HEK293 (cell line): ENCODE data around the gene RFTN1.

Experiments used
- CTCF ChIA-PET: fragments of 350-600 bp; formaldehyde crosslinking; extraction: SDS; loops from one replicate; lab custom pipeline; 2021; ENCODE audit warnings: antibody characterized with exemption; lab: Yijun Ruan, JAX
- POLR2A ChIA-PET: fragments of 300-600 bp; formaldehyde crosslinking; extraction: SDS; loops from one replicate; lab custom pipeline; 2020; ENCODE audit warnings: antibody characterized with exemption, inconsistent platforms; lab: Yijun Ruan, JAX
- H3K27ac ChIP-seq: fragments of 200-500 bp; sonication (Bioruptor generic); 2 replicates; pipeline ENCODE4 v1.5.1; 2014; ENCODE audit warnings: low read depth, low read length, control low read depth, inconsistent platforms; ENCODE audit errors: extremely low read depth
- H3K36me3 ChIP-seq, 2 experiments: fragments of 200-500 bp in 1 of 2; sonication (Bioruptor generic) in 1 of 2; 1 replicate in 1 of 2; 2 replicates in 1 of 2; pipeline ENCODE4 v1.5.1; 2014 to 2017; ENCODE audit warnings: inconsistent platforms in 2 of 2, low read length in 2 of 2; ENCODE audit not compliant: control insufficient read depth in 2 of 2, insufficient read depth in 1 of 2
- H3K4me1 ChIP-seq: fragments of 200-500 bp; sonication (Bioruptor generic); 2 replicates; pipeline ENCODE4 v1.5.1; 2014; ENCODE audit warnings: mild to moderate bottlenecking, low read length, inconsistent platforms; ENCODE audit not compliant: control insufficient read depth, insufficient read depth
- H3K4me3 ChIP-seq: 2 replicates; pipeline ENCODE4 v1.5.1; 2011; ENCODE audit warnings: low read depth, mild to moderate bottlenecking, control low read depth, low read length, moderate library complexity
- H3K9me3 ChIP-seq: fragments of 200-500 bp; sonication (Bioruptor generic); 2 replicates; pipeline ENCODE4 v1.5.1; 2014; ENCODE audit warnings: low read depth, low read length, inconsistent platforms; ENCODE audit not compliant: control insufficient read depth, insufficient read depth
- BCL11A ChIP-seq: fragments of 450-650 bp; formaldehyde crosslinking; IDR thresholded peaks from 2 replicates; pipeline ENCODE4 v1.5.1; 2016; ENCODE audit warnings: low read depth, missing biosample characterization, missing genetic modification characterization
- GLIS1 ChIP-seq: fragments of 450-650 bp; formaldehyde crosslinking; IDR thresholded peaks from 2 replicates; pipeline ENCODE4 v1.5.1; 2016; ENCODE audit warnings: missing biosample characterization, missing genetic modification characterization
- GLIS2 ChIP-seq: fragments of 450-650 bp; formaldehyde crosslinking; IDR thresholded peaks from 2 replicates; pipeline ENCODE4 v1.5.1; 2016; ENCODE audit warnings: missing biosample characterization, missing genetic modification characterization
- HIC1 ChIP-seq: fragments of 450-650 bp; formaldehyde crosslinking; IDR thresholded peaks from 2 replicates; pipeline ENCODE4 v1.5.1; 2016; ENCODE audit warnings: missing biosample characterization, missing genetic modification characterization
- HOXD13 ChIP-seq: sonication (generic); formaldehyde crosslinking; IDR thresholded peaks from 2 replicates; pipeline ENCODE4 v1.8.0; 2022; ENCODE audit warnings: missing genetic modification reagents, borderline replicate concordance
- PRDM10 ChIP-seq: fragments of 450-650 bp; formaldehyde crosslinking; IDR thresholded peaks from 2 replicates; pipeline ENCODE4 v1.5.1; 2016; ENCODE audit warnings: missing biosample characterization, missing genetic modification characterization
- PRDM4 ChIP-seq: fragments of 450-650 bp; formaldehyde crosslinking; IDR thresholded peaks from 2 replicates; pipeline ENCODE4 v1.5.1; 2017; ENCODE audit warnings: missing biosample characterization, missing genetic modification characterization
- SP2 ChIP-seq: fragments of 450-650 bp; formaldehyde crosslinking; IDR thresholded peaks from 2 replicates; pipeline ENCODE4 v1.5.1; 2016; ENCODE audit warnings: missing biosample characterization, missing genetic modification characterization
- ZNF138 ChIP-seq: fragments of 450-650 bp; formaldehyde crosslinking; IDR thresholded peaks from 2 replicates; pipeline ENCODE4 v1.5.1; 2016; ENCODE audit warnings: missing biosample characterization, missing genetic modification characterization, borderline replicate concordance
- ZNF169 ChIP-seq: fragments of 450-650 bp; formaldehyde crosslinking; IDR thresholded peaks from 2 replicates; pipeline ENCODE4 v1.5.1; 2016; ENCODE audit warnings: missing biosample characterization, missing genetic modification characterization
- ZNF248 ChIP-seq: fragments of 450-650 bp; formaldehyde crosslinking; IDR thresholded peaks from 2 replicates; pipeline ENCODE4 v1.5.1; 2017; ENCODE audit warnings: missing biosample characterization, missing genetic modification characterization
- ZNF311 ChIP-seq: fragments of 450-650 bp; formaldehyde crosslinking; IDR thresholded peaks from 2 replicates; pipeline ENCODE4 v1.5.1; 2017; ENCODE audit warnings: missing biosample characterization, missing genetic modification characterization, borderline replicate concordance
- ZNF362 ChIP-seq: fragments of 450-650 bp; formaldehyde crosslinking; IDR thresholded peaks from 2 replicates; pipeline ENCODE4 v1.5.1; 2016; ENCODE audit warnings: missing biosample characterization, missing genetic modification characterization
- ZNF404 ChIP-seq: fragments of 450-650 bp; formaldehyde crosslinking; IDR thresholded peaks from 2 replicates; pipeline ENCODE4 v1.5.1; 2017; ENCODE audit warnings: missing biosample characterization, missing genetic modification characterization
- ZNF449 ChIP-seq: fragments of 450-650 bp; formaldehyde crosslinking; IDR thresholded peaks from 2 replicates; pipeline ENCODE4 v1.5.1; 2017; ENCODE audit warnings: missing biosample characterization, mild to moderate bottlenecking, missing genetic modification characterization, moderate library complexity
- ZNF488 ChIP-seq: fragments of 450-650 bp; formaldehyde crosslinking; IDR thresholded peaks from 2 replicates; pipeline ENCODE4 v1.5.1; 2016; ENCODE audit warnings: missing biosample characterization, missing genetic modification characterization
- ZNF529 ChIP-seq: fragments of 450-650 bp; formaldehyde crosslinking; IDR thresholded peaks from 2 replicates; pipeline ENCODE4 v1.5.1; 2017; ENCODE audit warnings: missing genetic modification characterization, missing biosample characterization; ENCODE audit not compliant: insufficient replicate concordance
- ZNF664 ChIP-seq: fragments of 450-650 bp; formaldehyde crosslinking; IDR thresholded peaks from 2 replicates; pipeline ENCODE4 v1.5.1; 2016; ENCODE audit warnings: missing biosample characterization, missing genetic modification characterization
- ZNF791 ChIP-seq: fragments of 450-650 bp; formaldehyde crosslinking; IDR thresholded peaks from 2 replicates; pipeline ENCODE4 v1.5.1; 2016; ENCODE audit warnings: missing biosample characterization, missing genetic modification characterization
- ZNF830 ChIP-seq: fragments of 450-650 bp; IDR thresholded peaks from 2 replicates; pipeline ENCODE4 v1.5.0; 2018; ENCODE audit warnings: missing biosample characterization, missing genetic modification characterization, low read depth, mild to moderate bottlenecking, moderate library complexity
- ZSCAN18 ChIP-seq: fragments of 450-650 bp; formaldehyde crosslinking; IDR thresholded peaks from 2 replicates; pipeline ENCODE4 v1.5.1; 2016; ENCODE audit warnings: missing biosample characterization, missing genetic modification characterization
- ZXDB ChIP-seq: fragments of 450-650 bp; formaldehyde crosslinking; IDR thresholded peaks from 2 replicates; pipeline ENCODE4 v1.5.1; 2016; ENCODE audit warnings: missing biosample characterization, missing genetic modification characterization

RFTN1 gene

GRCh38 chr3:16533928-16534574 lies 20.6 kb upstream of the RFTN1 start:
- POLR2A ChIA-PET: no interaction called here
- Histone ChIP-seq H3K4me3 (no peak overlapping the region), H3K27ac (peak overlapping the region; percentile 50), H3K36me3 (no peaks in the 10 kb centered on the region), H3K9me3 (no peaks in the 10 kb centered on the region), H3K4me1 (peaks cover 16% of the 10 kb centered on the region)
- CTCF ChIA-PET: no interaction called here
- TF ChIP-seq ZXDB (tag by site-specific recombination) (peak; percentile 61), PRDM4 (tag by site-specific recombination) (peak; percentile 43; the same call in 1 of the 2 replicates), ZNF248 (tag by site-specific recombination) (no peak), SP2 (no peak), HIC1 (tag by site-specific recombination) (0 out of 2 replicates have a peak, but pooled peaks have one; percentile 44), HOXD13 (no peak), BCL11A (tag by site-specific recombination) (no peak), ZNF488 (tag by site-specific recombination) (no peak), ZNF362 (tag by site-specific recombination) (no peak), ZNF404 (tag by site-specific recombination) (no peak), ZNF791 (tag by site-specific recombination) (no peak), ZNF664 (no peak), ZSCAN18 (tag by site-specific recombination) (no peak), ZNF449 (tag by site-specific recombination) (peak; percentile 78; the same call in 1 of the 2 replicates), GLIS1 (tag by site-specific recombination) (peak; percentile 94), GLIS2 (no peak), ZNF830 (tag by site-specific recombination) (no peak), ZNF311 (no peak), ZNF169 (tag by site-specific recombination) (no peak), PRDM10 (tag by site-specific recombination) (peak; percentile 83), ZNF529 (tag by site-specific recombination) (no peak), ZNF138 (tag by site-specific recombination) (no peak)
